AG04449 (cell line): ENCODE results near the gene NHS.
A peak's percentile ranks its signal among the peaks of the same experiment; 100 is the strongest.

Experiments
- CTCF ChIA-PET: fragments of 350-600 bp; formaldehyde crosslinking; extraction: SDS; loops from one replicate; lab custom pipeline; 2021; ENCODE audit warnings: antibody characterized with exemption; lab: Yijun Ruan, JAX
- POLR2A ChIA-PET: fragments of 400-600, 350-600 bp; formaldehyde crosslinking; extraction: SDS; loops from one replicate; lab custom pipeline; 2020; ENCODE audit warnings: antibody characterized with exemption, inconsistent platforms; lab: Yijun Ruan, JAX
- DNase-seq: peaks from one replicate; pipeline ENCODE4 v3.0.0-alpha.2; 2010; ENCODE audit warnings: low read depth, low spot score
- H3K4me3 ChIP-seq: 2 replicates; pipeline ENCODE4 v1.5.1; 2011; ENCODE audit warnings: low read depth, mild to moderate bottlenecking, control low read depth, low read length
- CTCF ChIP-seq: IDR thresholded peaks from one replicate; pipeline ENCODE4 v1.5.1; 2011; ENCODE audit warnings: mild to moderate bottlenecking, moderate library complexity, low read length, control low read depth, inconsistent platforms; ENCODE audit not compliant: insufficient read depth; ENCODE audit errors: missing control alignments

Gene NHS

GRCh38 chrX:17580539-17581152 is 205.6 kb downstream of the NHS start:
- ChIA-PET CTCF (interaction anchor here (1.1 to 2.0 kb wide), 3 partner anchors 10 to 33 kb away, joined by 3 to 11 read pairs (median 3); no protein-coding TSS in a partner anchor), POLR2A (interaction anchor here (0.7 kb wide), 1 partner anchor 46 kb away, joined by 3 read pairs; no protein-coding TSS in a partner anchor)
- H3K4me3 ChIP-seq: no peak overlapping the region
- TF ChIP-seq CTCF: no peak
- DNase-seq: peak; percentile 69

- ChIA-PET CTCF (interaction anchor here (0.9 to 2.0 kb wide), 3 partner anchors 9 to 460 kb away, joined by 3 to 11 read pairs (median 4); no protein-coding TSS in a partner anchor), POLR2A (no interaction called here)
- TF ChIP-seq CTCF: no peak
- no peak for DNase-seq
- no peak overlapping the region for H3K4me3 ChIP-seq
Observed at GRCh38 chrX:17581641-17582040, 206.6 kb downstream of the NHS start.

- no peak for DNase-seq
- CTCF ChIA-PET: interaction anchor here (1.2 kb wide), 1 partner anchor 53 kb away, joined by 3 read pairs; no protein-coding TSS in a partner anchor
- POLR2A ChIA-PET: interaction anchor here (0.8 kb wide), 1 partner anchor 22 kb away, joined by 3 read pairs; no protein-coding TSS in a partner anchor
- TF ChIP-seq CTCF: no peak
- H3K4me3 ChIP-seq: no peak overlapping the region
Observed at GRCh38 chrX:17584248-17584681, 209.3 kb downstream of the NHS start.

GRCh38 chrX:17585006-17585405 is 210.0 kb downstream of the NHS start:
- ChIA-PET CTCF (interaction anchor here (0.8 to 1.2 kb wide), 2 partner anchors 54 to 208 kb away, joined by 3 read pairs; no protein-coding TSS in a partner anchor), POLR2A (interaction anchor here (0.8 kb wide), 1 partner anchor 22 kb away, joined by 3 read pairs; no protein-coding TSS in a partner anchor)
- H3K4me3 ChIP-seq: no peak overlapping the region
- DNase-seq: no peak
- no peak for TF ChIP-seq CTCF

GRCh38 chrX:17587366-17587765 is 212.4 kb downstream of the NHS start:
- no peak overlapping the region for H3K4me3 ChIP-seq
- DNase-seq: no peak
- POLR2A ChIA-PET: no interaction called here
- CTCF ChIA-PET: no interaction called here
- TF ChIP-seq CTCF: no peak

- CTCF ChIA-PET: no interaction called here
- H3K4me3 ChIP-seq: no peak overlapping the region
- TF ChIP-seq CTCF: no peak
- POLR2A ChIA-PET: no interaction called here
- DNase-seq: no peak
Observed at GRCh38 chrX:17588303-17588702, 213.3 kb downstream of the NHS start.
